Activated T-cell treated with anti-CD3 and anti-CD28 coated beads, Interleukin-2, amount 50 U/mL, for 1 hour (primary cell): ENCODE measurements around the gene NHSL2.

Source experiments
- DNase-seq: peaks from one replicate; pipeline ENCODE4 v3.0.0-alpha.2; 2020

The NHSL2 gene

DNA sequence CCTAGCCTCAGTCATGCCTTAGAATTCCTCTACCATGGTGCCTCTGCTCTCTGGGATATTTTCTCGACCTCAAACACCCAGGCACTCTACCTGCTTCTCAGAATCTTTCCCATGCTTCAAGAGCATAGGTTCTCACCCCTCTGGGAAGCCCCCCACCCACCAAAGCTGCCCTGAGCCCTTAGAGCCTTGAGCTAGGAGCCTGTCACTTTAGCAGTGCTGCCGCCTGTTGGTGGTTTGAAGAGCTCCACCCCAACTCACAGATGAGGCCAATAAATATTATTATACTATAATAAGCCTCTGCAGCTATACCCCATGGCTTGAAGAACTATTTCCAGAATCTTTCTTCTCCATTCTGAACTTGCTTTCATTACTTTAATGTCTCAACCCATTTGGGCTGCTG, 111.3 kb downstream of the NHSL2 start:
- no peak for DNase-seq

DNA sequence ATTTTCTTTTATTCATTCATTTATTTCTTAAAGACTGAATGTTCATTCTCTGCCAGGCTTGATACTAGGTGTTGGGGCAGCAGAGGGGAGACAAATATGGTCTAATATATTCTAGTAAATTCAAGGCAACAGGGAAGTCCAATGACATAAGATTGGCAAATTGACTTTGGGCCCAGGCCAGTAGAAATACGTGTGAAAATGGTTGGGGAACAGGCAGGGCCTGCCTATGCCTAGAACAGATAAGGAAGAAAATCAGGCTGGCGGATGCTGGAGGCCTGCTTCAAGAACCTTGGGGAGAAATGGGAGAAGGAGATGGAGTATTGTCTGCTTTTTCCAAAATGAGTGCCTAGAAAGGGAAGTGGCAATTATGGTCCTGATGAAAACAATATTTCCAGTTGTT, 112.4 kb downstream of the NHSL2 start:
- DNase-seq: no peak

DNA sequence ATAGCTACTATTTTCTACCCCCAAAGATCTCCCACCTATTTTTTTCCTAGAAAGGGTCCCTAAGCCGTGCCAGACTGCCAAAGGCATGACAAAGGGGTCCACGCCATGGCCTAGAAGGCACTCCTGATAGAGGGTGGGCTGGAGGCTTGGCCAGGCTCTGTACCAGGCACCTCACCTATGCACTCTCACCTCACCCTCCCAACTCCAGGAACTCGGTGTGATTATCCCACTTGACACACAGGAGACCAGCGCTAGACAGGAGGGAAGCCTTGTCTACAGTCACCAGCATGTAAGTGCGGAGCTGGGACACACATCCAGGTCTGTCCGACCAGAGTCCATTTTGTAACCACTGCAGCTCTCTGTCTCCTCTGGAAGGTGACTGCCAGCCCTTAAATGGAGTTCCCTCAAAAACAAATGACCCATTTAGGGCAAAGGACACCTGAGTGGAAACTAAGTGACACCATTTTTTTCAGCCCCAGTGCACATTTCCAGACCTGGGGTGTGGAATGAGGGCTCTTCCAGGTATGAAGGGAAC, 114.7 kb downstream of the NHSL2 start:
- DNase-seq: no peak

DNA sequence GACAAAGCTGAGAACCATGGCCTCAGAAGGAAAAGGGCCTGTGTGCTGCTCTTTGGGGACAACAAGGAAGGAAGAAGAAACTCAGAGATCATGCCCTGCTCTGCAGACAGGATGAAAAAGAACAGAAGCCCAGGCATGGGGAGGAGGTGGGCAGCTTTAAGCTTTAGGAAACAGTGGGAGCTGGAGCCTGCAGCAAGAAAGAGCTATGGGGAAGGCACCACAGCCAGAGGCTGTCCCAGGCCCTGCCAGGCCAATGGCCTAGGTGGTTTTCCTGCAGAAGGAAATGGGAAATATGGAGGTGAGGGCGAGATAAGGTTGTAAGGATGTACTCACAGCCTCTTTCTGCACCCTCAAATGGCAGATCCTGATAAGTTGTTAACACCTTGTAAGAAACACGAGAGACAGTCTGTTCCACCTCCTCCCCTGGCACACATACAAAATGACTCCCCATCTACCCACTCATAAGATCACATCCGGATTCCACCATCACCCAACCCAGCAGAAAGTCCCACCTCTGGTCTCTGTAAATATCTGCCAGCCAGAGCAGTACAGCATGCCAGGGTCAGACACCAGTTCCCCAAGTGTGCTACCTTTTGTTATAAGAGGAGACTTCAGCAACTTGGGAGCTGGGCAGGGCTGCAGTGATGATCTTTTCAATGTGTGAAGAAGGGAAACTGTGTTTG, 115.8 kb downstream of the NHSL2 start:
- DNase-seq: no peak

DNA sequence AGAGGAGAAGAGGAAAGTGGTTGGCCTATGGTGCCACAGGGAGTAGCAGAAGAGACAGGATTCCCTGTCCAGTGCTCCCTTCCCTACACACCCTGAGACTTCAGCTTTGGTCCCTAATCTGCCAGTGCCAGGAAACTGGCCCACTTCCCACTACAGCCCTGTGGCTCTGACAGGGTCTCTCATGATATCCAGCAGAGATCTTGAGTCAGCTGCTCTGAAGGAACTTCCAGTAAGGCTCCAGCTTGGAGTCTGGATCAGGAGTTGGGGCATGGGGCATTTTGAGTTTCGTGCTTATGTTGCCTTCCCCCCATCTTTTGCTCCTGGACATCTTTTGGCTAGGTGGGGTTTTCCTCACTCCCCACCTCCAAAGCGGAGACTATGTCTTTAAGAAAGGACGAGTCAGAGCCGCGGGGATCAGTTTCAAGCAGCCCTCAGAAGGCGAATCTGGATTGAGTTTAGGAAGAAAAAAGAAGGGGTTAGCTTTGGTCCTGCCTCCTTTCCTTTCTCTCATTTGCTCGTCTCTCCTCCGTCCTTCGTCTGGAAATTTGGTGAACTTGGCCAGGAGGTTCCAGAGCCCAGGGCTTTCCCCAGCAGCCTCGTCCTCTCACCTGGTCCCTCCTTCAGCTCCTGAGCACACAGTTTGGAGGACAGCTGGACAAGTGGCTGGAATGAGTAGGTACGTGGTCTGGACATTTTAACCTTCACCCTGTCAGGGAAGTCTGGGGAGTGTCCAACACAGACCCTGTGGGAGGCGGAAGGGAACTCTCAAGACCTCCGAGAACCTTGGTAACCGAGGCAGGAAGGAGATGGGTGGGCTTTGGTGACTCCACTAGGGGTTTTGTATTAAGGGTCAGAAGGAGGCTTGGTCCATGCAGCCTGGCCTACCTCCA, 116.6 kb downstream of the NHSL2 start:
- no peak for DNase-seq

DNA sequence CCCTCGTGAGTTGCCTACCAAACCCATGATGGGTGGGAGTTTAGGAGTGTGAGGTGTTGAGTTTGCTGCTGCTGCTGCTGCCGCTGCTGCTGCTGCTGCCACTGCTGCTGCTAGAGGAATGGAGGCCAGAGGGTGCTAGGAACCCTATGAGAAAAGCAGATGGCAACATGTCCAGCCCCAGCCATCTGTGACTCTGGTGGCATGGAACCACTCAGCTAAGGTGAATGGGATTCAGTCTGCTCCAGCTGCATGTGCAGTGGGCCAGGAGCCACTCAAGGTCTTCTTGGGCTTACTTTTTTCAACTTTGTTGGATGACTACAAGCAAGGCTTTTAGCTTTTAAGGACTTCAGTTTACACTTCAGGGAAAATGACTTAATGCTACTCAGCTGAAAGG, 117.3 kb downstream of the NHSL2 start:
- no peak for DNase-seq

DNA sequence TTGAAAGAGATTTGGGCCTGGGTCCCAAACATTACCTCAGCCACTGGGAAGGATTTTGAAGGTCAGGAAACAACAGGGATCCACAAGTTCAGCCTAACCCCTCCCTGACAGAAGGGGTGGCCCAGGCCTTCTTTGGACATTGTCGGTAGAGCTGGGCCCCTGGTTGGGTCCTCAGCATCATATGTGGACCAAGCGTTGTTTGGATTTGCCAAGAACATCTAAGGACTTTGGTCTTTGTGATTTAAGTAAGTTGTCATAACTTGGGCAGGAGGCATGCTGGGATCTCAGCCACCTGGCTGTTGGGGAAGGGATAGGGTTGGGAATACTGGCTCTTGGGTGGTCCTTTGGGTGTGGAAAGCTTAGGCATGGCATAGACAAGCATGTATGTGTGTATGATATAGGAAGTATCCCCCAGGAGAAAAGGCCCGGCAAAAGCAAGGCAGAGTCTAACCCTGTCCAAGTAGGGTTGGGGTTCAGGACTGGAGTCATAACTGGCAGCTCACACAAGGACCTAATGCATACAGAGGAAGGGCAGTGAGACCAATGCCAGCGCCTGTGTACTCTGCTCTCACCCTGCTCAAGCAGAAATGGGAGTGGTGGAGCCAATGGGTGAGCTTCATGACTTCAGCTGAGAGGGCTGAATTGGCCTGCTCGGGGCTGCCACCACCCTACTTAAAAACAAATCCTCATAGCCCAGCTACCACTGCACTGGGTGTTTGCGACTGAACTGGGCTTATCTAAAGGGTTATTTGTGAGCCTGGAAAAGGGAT, 118.2 kb downstream of the NHSL2 start:
- DNase-seq: no peak

DNA sequence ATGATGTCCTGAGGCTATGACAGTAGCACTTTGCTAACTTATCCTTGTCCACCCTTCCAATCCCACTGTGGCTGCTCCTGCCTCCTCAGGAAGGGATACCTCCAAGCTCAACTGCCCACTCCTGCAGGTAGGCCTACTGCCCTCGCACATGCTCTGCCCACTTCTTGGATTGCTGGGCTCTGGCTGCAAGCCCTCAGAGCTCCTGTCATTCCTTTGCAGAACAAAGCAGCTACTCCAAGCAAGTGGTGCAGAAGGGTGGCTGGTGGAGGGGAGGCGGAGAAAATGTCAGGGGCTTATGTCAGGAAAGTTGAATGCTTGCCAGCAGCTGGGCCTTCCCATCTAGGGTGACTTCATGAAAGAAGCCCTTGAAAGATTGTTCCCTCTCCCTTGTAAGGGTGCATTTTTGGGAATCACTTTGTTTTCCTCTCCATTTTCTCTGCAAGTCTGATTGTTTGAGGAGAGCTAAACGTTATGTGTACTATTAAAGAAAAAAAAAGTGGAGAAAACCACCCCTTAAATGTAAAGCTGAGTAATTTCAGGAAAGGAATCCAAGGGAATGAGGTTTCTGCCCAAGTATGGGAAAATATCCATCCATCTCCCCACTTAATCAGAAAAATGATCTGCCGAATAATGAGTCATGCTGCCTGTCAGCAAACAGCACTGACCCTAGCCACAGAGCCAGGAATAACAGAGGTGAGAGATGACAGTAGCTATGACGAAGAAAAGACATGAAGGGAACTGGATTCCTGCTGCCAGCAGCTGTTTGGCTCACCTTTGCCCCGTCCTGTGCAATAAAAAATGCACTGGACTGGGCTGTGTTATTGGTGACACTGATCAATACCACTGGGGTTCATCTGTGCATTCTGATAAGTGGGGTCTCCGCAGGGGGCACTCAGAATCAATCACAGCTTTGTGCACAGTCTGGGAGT, 119.1 kb downstream of the NHSL2 start:
- DNase-seq: no peak

DNA sequence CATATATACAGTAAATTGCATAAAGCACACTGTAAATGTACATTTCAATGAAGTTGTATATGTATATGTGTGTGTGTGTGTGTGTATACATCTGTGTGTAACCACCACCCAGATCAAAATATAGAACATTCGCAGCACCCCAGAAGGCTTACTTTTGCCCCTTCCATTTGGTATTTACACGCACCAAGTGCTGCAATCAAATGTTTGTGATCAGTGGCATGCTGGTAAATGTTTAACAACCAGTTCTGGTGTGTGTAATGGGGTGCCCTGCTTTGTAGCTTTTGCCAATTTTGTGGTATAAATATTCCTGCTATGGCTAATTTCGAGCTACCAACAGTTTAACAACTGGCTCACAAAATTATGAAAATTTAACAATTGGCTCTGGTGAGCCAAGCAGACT, 119.8 kb downstream of the NHSL2 start:
- no peak for DNase-seq

DNA sequence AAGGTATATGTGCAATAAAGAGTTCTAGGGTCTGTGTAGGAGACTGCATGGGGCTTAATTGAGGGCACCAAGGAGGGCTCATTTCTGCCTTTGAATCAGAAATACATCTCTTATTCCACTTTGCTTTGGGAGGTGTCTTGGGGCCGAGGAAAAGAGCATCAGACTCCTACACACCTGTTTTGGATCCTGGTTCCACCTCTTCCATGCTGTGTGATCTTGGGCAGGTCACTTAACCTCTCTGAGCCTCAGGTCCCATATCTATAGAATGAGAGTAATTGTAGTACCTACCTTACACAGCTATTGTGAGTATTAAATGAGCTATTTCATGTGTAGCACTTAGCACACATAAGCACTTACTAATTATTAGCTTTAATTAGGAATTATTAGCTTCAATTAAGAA, 120.5 kb downstream of the NHSL2 start:
- no peak for DNase-seq

DNA sequence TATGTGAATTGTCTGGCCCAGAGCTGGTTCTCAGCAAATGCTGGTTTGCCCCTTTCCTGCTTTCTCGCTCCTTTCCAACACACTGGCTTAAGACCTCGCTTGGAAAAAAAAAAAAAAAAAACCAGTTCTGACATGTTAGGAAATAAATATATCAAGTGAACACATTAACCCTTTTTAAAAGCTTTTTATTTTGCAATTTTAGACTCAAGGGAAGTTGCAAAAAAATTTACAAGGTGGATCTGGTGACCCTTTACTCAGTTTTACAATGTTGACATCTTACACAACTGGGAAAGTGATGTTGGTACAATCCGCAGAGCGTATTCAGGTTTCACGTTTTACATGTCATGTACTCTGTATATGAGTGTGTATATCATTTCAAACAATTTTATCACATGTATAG, 121.0 kb downstream of the NHSL2 start:
- no peak for DNase-seq

DNA sequence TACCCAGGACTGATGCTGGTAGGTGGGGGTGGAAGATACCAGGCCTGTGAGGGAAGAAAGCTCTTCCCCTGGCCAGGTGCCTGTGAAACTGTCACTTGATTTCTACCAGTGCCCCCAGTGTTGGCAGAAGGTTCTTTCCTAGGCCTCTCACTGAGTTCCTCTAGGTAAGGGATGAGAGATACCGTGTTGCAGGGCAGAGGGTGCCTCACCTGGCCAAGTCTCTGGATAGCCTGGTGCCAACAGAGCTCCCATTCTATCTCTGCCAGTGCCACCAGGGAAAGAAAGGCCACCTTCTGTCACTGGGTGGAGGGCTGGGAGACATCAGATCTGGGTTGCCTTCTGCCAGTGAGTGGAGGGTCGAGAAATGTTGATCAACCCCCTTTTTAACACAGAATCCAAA, 127.0 kb downstream of the NHSL2 start:
- no peak for DNase-seq

DNA sequence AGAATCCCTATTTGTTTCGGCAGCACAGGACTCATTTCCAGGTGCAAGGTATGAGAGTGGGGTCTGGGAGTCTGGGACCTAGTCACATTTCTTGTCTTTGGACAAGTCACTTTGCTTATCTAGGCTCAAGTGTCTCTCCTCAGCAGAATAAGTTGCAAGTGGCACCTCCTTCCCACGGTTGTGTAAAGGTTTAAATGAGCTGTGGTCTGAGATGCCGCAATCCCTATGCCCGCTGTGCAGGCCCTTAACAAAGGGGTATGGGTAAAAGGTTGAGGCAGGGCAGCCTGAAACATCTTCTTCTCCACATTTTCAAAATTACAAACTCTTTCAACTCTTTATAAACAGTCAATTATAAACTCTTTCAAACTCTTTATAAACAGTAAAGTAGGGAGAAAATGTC, 127.4 kb downstream of the NHSL2 start:
- no peak for DNase-seq

DNA sequence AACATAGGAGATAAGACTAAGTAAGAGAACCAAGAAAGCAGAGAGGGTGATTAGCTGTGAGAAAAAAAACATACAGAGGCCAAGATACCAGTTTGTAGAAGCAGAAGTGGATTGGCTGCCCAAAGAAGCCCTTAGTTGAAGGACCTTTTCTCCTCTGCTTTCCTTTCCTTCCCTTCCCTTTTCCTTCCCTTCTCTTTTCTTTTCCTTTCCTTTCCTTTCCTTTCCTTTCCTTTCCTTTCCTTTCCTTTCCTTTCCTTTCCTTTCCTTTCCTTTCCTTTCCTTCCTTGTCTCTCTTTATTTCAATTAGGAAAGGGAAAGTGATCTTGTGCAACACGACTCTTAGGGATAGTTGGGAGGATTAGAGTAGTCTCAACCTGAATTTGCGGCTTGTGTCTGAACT, 128.2 kb downstream of the NHSL2 start:
- no peak for DNase-seq

DNA sequence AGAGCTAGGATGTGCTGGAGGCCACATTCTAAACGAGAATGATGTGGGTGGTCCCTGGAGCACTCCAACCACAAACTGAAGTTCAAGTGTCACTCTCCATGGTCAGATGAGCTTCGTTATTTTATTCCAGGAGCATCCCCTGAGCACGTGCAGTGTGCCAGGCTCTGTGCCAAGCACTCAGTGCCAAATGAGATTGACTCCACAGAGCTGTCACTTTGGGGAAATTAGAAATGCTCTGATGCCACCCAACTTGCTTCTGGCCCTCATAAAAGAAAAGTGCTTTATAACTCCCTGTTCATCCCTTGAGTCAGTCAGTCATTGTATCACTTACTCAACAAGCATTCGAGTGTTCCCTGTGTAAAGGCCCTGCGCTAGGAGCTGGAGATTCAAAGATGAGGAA, 129.9 kb downstream of the NHSL2 start:
- no peak for DNase-seq

DNA sequence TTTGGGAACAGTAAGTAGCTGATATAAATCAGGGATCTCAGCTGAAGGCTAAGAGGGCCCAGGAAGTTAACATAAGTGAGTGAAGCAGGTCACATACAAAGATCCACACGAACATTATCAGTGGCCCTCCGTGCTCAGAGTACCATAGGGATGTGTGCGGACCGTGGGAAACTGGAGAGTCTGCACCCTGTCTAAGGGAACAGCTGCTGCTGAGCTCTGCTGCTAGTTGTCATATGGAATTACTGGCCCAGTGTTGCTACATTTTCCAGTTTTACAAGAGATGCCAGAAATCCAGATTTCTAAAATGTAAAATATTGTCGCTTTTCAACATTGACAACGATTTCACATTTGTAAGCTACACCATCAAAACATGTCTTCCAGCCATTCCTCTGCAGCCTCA, 130.5 kb downstream of the NHSL2 start:
- DNase-seq: no peak

DNA sequence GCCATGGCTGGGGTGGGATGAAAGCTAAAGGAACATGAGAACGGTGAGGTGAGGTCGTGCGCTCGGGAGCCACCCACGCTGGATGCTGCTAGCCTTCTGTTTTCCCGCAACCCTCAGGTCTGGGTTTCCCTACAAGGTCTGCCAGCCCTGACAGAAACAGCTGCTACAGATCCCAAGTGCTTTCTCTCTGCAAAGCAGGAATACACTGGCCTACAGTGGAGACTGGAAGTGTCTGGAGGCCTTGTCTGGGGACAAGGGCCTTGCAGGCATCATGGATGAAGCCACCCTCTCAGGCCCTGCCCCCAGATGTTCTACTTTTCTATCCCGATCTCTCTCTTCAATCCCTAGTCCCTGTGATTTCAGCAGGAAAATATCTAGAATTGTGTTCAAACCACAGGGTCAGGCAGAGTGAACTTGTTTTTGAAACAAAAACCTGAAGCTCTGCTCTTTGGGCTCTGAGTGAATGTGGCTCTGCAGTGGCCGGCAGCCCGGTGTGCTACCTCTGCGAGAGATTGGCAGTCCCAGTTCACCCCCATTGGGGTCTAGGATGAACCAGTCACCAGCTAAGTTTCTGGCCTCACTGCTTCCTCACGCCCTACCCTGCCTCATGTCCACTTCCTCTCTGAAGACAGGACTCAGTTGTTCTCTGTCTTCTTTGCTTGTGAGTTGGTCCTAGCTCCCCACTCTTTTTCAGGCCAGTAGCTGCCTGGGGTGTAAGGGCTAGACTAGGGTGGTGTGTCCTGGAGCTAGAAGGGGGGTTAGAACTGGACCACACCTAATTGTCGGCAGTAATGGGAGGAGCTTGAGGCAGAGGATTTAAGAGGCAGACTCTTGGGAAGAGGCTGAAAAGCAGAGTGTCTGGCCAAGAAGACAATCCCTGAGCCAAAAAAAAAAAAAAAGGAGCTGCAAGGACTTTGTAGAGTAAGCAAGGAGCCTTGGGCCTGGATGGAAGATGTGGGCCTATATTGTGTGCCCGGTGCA, 131.5 kb downstream of the NHSL2 start:
- no peak for DNase-seq

DNA sequence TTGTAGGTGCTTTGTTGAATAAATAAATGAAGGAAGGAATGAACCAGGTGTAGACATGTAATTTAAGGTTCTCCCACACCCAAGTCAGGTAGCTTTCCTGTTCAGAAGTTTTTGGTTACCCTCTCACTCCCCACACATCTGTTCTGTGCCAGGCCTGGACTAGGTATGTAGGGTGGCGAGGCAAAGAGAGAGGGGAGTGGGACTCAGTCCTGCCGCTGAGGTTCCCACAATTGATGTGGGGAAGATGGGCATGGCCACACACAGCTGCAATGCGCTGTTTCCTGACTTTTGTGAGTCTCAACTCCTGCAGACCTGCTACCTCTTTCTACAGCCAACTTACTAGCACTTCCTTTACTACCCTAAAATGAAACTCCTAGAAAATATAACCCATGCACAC, 132.2 kb downstream of the NHSL2 start:
- DNase-seq: no peak

DNA sequence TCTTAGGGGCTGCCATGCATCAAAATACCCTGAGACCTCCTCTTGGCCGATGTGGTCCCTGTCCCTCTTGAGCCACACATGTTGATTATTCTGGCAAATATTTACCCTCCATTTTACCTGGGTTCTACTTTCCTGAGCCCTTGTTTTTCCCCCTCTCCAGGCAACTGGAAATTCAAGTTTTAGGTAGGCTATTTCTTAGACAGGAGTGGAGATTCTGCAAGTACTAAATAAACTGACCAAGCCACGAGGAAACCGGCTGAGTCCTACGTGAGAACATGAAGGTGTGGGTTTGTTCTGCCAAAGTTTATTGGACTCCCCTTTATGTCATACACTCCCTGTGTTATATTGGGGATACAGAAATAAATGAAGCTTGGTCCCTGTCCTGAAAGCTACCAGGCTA, 133.0 kb downstream of the NHSL2 start:
- DNase-seq: no peak

DNA sequence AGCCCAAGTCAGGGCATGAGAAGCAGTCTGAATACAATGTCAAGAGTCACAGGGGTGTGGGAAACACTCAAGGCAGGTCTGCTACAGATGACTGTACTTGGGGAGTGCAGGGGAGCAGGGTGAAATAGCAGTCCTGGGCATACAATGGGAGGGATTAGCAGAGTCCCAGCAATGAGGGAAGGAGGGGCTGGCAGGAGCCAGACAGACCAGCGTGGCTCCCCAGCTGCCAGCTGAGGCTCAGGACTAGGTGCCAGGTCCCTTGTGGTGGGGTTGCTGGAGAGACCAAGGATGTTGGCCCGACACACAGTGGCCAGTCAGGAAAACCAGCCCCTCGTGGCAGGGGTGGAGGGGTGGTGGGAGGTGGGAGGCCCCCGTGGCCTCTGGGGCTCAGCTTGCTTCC, 134.5 kb downstream of the NHSL2 start:
- no peak for DNase-seq
